ENCODE data around the gene GALNT11.

DNA sequence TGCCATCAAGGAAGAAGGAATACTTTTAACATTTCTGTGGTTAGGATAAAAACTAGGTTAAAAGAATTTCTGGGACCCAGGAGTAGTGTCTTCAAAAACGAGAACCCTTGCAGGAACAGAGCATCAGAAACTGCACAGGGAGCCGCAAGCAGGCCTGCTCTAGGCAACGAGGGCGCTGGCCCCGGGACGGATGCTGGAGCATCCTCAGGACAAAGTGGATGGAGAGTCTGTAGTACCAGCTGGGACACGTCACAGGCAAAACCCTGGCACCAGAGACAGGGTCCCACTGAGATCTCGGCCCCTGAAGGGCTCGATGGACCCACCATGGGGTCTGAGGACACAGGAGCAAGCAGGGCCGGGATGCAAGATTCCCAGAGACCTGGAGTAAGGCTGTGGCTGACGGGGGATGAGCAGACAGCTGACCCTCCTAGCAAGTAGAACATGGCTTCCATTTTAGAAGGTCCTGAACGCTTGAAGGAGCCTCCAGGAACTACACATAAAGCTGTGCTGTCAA, 106.6 kb downstream of the GALNT11 start:
- TF ChIP-seq EZH2 (IDR thresholded peaks at IDR 0.05) = no peak
- TF ChIP-seq POLR2AphosphoS5 (IDR thresholded peaks at IDR 0.05; ENCODE audit: borderline replicate concordance, low read depth, low read length) = no peak; the same call in 1 of the 2 replicates
- TF ChIP-seq FOXP2 (optimal IDR thresholded peaks at IDR 0.05; ENCODE audit: control extremely low read depth, extremely low read length, insufficient read depth) = no peak
